ENCODE measurements around the gene RBL1. TPM values are rescaled to one million over a fixed set of nuclear protein-coding genes. Genes with fewer than 3 reads are reported as not detected.
"Not testable (repeated sequence)": the region's sequence is repeated elsewhere in the genome, so short reads cannot be mapped to it uniquely, and the experiment has no call there.

RBL1 gene
- polyA plus RNA-seq, 4 donors = 10.6 to 11.6 (median 11.5) TPM

DNA sequence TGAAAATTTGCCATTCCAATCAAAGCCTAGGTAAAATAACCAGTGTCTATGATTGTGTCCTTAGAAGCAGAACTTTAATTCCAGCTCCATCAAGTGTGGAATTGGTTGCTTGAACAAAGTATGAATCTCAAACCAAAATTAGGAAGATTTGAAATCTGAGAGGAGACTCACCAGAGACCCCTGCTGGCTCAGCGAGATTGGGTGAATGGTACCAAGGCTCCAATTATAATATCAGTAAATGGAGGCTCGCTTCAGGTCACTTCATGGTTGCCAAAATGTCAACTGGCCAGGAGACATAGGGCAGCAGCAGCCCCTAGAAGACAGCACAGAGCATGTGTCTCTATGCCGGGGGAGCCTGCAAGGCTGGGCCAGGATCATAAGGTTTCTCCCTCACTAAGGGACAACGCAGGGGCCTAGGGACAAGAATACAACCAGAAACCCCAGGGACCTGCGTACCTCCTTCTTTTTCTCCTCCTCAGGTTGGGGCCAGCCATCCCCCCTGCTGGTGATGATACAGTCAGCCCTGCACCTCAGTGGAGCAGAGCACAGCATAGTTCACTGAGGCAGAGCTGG lies 14.0 kb downstream of the RBL1 start:
- DNase-seq (ENCODE audit: low read depth in 4 of 4, low spot score in 2 of 4) = no peak

DNA sequence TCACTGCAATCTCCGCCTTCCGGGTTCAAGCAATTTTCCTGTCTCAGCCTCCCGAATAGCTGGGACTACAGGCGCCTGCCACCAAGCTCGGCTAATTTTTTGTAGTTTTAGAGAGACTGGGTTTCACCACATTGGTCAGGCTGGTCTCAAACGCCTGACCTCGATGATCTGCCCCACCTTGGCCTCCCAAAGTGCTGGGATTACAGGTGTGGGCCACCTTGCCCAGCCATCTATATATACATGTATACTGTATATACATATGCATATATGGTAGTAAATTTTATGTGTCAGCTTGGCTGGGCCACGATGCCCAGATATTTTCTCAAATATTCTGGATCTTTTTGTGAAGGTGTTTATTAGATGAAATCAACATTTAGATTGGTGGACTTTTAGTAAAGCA lies 18.8 kb downstream of the RBL1 start:
- DNase-seq (ENCODE audit: low read depth in 4 of 4, low spot score in 2 of 4) = no peak

DNA sequence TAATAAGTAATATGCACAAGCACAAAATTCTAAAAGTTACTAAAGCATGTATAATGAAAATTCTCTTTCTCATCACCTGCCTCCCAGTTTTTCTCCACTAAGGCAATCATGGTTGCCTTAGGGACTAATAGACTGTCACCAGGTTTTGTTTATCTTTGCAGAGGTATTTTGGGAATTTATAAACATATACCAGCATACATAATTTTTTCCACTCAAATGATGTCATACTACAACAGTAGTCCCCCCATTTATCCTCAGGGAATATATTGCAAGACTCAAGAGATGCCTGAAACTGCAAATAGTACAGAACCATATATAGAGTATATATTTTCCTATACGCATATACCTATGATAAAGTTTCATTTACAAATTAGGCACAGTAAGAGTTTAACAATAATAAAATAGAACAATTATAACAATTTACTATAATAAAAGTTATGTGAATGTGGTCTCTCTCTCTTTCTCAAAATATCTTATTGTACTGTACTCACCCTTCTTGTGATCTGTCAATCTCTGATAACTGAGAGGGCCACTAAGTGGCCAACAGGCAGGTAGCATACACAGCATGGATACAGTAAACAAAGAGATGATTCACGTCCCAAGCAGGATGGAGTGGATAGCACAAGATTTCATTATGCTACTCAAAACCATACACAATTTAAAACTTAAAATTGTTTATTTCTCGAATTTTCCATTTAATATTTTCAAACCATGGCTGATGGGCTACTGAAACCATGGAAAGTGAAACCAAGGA lies 19.7 kb downstream of the RBL1 start:
- no peak for DNase-seq (ENCODE audit: low read depth in 4 of 4, low spot score in 2 of 4)

DNA sequence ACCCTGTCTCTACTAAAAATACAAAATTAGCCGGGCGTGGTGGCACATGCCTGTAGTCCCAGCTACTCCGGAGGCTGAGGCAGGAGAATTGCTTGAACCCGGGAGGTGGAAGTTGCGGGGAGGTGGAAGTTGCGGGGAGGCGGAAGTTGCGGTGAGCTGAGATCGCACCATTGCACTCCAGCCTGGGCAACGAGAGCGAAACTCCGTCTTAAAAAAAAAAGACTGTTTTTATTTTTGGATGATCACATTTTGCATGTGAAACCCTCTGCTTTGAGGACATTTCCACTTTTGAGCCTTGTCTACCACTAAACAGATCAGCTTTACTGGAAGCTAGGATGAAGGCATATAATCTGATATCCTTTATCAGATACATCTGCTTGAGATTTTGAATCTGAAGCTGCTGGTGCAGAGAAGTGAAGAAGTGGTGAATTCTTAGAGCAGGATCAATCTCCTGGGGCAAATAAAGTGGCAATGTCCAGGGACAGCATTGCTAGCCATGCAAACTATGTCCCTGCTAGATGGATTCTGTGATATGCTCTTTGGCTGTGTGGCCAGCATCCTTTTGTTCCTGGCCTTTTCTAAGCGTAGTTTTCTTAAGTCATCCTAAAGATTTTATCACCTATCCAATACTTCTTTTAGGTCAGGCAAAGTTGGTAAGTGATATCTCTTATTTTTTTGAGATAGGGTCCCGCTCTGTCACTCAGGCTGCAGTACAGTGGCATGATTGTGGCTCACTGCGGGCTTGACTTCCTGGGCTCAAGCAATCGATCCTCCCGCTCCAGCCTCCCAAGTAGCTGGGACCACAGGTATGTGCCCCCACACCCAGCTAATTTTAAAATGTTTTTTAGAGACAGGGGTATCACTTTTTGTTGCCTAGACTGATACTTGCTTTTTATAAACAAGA lies 23.3 kb downstream of the RBL1 start:
- no peak for DNase-seq (ENCODE audit: low read depth in 4 of 4, low spot score in 2 of 4)

DNA sequence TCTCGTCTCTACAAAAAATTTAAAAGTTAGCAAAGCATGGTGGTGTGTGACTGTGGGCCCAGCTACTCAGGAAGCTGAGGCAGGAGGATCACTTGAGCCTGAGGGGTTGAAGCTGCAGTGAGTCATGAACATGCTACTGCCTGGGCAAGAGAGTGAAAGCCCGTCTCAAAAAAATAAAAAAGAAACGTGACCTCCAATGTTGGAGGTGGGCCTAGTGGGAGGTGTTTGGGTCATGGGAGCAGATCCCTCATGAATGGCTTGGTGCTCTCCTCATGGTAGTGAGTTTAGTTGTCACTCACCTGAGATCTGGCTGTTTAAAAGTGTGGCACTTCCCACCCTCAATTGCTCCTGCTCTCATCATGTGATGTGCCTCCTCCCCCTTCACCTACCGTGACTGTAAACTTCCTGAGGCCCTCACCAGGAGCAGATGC lies 24.3 kb downstream of the RBL1 start:
- DNase-seq (ENCODE audit: low read depth in 4 of 4, low spot score in 2 of 4) = no peak

DNA sequence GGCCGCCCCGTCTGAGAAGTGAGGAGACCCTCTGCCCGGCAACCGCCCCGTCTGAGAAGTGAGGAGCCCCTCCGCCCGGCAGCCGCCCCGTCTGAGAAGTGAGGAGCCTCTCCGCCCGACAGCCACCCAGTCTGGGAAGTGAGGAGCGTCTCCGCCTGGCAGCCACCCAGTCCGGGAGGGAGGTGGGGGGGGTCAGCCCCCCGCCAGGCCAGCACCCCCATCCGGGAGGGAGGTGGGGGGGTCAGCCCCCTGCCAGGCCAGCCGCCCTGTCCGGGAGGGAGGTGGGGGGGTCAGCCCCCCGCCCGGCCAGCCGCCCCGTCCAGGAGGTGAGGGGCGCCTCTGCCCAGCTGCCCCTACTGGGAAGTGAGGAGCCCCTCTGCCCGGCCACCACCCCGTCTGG lies 26.2 kb downstream of the RBL1 start:
- not testable (repeated sequence) for DNase-seq (ENCODE audit: low read depth in 4 of 4, low spot score in 2 of 4)

DNA sequence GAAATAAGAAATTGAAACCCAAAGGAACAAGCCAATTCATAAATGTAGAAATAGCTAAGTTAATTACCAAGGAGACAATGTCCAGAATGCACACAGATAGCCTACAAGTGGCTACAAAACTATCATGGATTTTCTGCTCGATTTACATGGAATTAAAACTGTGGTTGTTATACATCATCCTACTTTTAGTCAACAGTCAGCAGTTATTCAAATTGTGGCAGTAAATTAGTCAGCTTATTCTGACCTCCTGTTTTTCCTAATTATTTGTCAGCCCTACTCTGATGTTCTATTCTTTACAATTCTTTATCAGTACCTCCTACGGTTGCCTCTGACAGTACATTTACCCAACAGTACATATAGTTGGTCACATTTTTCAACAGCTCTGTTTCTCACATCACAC lies 29.6 kb downstream of the RBL1 start:
- DNase-seq (ENCODE audit: low read depth in 4 of 4, low spot score in 2 of 4) = no peak

DNA sequence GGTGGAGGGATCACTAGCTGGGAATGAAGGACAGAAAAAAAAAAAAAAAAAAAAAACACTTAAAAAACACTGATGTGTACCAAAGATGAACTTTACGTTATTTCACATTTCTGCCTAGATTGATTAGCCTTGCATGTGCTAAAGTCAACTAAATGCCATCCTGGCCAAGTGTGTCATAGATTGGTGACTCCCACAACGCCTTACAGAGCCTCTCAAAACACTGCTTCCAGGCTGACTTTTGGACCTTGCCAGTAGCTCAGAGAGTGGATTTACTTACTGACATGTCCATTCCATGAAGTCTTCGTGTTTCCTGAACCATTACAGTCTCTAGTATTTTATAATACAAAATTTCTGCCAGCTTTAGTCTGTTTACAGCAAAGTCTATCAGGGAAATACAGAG lies 40.5 kb downstream of the RBL1 start:
- no peak for DNase-seq (ENCODE audit: low read depth in 4 of 4, low spot score in 2 of 4)

DNA sequence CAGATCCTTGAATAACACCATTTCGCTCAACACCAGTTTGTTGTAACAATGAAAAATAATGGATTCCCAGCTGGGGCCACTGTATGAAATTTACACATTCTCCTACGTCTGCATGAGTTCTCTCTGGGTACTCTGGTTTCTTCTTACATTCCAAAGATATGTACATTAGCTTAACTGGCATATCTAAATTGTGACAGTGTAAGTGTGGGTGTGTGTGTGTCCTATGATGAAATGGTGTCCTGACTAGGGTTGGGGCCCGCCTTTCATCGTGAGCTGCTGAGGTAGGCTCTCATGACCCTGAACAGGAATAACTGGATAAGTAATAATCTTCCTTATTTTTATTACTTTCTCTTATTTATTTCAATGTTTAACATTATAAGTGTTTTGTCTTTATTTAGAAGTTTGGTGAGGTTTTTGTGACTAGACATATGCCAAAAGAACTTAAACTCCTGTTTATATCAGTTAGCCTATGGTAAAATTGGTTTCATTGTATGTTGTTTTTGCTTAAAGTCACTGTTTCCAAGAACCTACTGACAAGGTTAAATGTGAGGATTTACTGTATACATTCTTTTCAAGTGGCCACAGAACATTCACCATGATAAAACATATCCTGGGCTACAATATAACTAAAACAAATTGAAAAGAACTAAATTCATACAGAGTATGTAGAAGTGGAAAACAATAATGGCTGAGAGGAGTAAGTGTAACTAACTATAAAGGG lies 42.4 kb downstream of the RBL1 start:
- DNase-seq (ENCODE audit: low read depth in 4 of 4, low spot score in 2 of 4) = no peak

DNA sequence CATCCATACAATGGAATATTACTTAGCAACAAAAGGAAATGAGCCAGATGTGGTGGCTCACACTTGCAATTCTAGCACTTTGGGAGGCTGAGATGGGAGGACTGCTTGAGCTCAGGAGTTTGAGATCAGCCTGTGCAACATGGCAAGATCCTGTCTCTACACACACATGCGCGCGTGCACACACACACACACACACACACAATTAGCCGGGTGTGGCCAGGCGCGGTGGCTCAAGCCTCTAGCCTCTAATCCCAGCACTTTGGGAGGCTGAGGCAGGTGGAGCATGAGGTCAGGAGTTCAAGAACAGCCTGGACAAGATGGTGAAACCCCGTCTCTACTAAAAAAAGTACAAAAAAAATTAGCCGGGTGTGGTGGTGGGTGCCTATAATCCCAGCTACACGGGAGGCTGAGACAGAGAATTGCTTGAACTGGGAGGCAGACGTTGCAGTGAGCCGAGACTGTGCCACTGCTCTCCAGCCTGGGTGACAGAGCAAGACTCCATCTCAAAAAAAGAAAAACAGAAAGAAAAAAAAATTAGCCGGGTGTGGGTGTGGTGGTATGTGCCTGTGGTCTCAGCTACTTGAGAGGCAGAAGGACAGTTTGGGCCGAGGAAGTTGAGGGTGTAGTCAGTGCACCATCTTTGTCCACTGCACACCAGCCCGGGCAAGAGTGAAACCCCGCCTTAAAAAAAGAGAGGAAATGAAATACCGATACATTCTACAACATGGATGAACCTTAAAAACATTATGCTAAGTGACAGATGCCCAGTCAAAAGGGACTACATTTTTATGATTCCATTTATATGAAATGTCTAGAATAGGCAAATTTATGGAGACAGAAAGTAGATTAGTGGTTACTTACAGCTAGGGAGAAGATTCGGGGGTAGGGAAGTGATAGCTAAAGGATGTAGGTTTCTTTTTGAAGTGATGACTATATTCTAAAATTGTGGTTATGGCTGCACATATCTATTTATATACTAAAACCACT lies 52.5 kb downstream of the RBL1 start:
- no peak for DNase-seq (ENCODE audit: low read depth in 4 of 4, low spot score in 2 of 4)

DNA sequence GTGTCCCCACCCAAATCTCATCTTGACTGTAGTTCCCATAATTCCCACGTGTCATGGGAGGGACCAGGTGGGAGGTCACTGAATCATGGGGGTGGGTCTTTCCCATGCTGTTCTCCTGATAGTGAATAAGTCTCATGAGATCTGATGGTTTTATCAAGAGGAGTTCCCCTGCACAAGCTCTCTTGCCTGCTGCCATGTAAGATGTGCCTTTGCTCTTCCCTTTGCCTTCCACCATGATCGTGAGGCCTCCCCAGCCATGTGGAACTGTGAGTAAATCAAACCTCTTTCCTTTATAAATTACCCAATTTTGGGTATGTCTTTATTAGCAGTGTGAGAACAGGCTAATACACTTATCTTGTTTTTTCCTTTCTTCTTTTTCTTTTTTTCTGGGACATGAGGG lies 56.4 kb downstream of the RBL1 start:
- DNase-seq (ENCODE audit: low read depth in 4 of 4, low spot score in 2 of 4) = not testable (repeated sequence)

DNA sequence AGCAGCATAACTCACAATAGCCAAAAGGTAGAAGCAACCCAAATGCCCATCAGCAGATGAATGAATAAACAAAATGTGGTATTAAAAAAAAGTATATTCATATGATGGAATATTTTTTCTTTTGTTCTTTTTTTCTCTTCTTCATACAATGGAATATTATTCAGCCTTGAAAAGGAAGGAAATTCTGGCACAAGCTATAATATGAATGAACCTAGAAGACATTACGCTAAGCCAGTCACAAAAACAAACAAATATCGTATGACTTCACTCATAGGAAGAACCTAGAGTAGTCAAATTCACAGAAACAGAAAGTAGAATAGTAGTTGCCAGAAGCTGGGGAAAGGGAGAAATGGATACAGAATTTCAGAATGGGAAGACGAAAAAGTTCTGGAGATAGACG lies 63.7 kb downstream of the RBL1 start:
- no peak for DNase-seq (ENCODE audit: low read depth in 4 of 4, low spot score in 2 of 4)

DNA sequence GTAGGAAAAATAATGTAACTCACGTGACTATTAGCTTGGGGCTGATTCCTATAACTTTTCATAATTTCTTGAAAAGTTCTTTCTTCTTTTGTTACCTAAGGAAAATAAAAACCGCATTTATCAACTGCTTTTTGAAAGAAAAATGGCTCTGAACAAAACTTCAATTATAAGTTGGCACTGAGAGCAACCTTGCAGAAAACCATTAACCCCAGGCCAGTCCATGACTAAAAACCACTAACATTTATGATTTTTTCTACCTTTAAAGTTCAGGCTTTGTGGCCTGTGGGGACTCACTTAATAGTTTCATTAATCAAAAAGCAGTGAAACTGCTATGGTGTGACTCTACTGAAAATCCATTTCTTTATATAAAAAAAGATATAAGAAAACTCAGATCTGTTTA lies 75.2 kb downstream of the RBL1 start:
- DNase-seq (ENCODE audit: low read depth in 4 of 4, low spot score in 2 of 4) = no peak

DNA sequence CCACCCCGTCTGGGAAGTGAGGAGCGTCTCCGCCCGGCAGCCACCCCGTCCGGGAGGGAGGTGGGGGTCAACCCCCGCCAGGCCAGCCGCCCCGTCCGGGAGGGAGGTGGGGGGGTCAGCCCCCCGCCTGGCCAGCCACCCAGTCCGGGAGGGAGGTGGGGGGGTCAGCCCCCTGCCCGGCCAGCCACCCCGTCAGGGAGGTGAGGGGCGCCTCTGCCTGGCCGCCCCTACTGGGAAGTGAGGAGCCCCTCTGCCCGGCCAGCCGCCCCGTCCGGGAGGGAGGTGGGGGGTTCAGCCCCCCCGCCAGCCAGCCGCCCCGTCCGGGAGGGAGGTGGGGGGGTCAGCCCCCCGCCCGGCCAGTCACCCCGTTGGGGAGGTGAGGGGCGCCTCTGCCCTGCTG lies 83.2 kb downstream of the RBL1 start:
- not testable (repeated sequence) for DNase-seq (ENCODE audit: low read depth in 4 of 4, low spot score in 2 of 4)

DNA sequence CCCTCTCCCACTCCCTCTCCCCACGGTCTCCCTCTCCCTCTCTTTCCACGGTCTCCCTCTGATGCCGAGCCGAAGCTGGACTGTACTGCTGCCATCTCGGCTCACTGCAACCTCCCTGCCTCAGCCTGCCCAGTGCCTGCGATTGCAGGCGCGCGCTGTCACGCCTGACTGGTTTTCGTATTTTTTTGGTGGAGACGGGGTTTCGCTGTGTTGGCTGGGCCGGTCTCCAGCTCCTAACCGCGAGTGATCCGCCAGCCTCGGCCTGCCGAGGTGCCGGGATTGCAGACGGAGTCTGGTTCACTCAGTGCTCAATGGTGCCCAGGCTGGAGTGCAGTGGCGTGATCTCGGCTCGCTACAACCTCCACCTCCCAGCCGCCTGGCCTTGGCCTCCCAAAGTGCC lies 83.9 kb downstream of the RBL1 start:
- not testable (repeated sequence) for DNase-seq (ENCODE audit: low read depth in 4 of 4, low spot score in 2 of 4)

DNA sequence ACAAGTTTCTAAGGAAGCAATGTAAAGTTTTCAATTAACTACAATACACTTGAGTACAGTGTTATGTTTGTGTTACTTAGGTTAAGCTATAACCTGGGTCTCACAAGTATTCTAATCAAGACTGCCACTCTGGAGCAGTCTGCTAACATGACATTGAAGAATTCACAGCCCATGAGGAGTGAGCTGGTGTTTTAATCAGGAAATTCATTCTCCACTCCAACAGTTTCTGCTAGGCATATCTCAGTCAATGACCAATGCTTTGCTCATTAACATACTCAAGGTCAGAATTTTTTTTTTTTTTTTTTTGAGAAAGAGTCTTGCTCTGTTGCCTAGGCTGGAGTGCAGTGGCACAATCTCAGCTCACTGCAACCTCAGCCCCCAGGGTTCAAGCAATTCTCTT lies 84.7 kb downstream of the RBL1 start:
- no peak for DNase-seq (ENCODE audit: low read depth in 4 of 4, low spot score in 2 of 4)

DNA sequence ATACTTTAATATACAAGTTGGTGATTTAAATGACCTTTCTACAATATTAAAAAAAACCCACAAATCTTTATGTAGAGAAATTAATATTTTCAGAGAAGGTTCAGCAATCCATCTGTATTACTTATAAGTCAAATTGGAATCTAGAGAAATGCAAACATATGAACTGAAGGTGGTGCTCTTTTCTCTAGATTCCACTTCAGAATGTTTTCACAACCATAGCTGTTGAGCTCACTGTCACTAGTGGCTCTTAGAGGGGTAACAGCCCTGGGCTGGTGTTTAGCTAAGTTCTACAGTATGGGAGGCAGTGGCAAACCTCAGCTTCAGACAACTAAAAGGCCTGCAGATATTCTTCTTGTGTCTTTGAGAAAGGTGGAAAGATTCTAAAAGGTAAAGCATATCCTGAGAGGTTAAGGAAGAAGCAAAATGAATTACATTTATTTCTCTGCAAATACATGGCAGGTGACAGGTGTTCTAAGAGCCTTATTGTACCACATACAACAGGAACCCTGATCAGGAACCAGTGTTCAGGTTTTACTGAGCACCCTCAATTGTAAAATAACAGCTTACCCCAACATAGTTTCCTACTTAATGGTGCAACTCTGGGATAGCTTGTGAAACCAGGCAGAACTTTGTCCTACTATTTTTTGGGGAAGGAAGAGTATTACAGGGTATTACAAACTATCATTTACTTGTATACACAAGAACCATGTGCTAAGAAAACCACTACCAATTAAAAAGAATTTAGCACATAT lies 87.7 kb downstream of the RBL1 start:
- DNase-seq (ENCODE audit: low read depth in 4 of 4, low spot score in 2 of 4) = no peak

DNA sequence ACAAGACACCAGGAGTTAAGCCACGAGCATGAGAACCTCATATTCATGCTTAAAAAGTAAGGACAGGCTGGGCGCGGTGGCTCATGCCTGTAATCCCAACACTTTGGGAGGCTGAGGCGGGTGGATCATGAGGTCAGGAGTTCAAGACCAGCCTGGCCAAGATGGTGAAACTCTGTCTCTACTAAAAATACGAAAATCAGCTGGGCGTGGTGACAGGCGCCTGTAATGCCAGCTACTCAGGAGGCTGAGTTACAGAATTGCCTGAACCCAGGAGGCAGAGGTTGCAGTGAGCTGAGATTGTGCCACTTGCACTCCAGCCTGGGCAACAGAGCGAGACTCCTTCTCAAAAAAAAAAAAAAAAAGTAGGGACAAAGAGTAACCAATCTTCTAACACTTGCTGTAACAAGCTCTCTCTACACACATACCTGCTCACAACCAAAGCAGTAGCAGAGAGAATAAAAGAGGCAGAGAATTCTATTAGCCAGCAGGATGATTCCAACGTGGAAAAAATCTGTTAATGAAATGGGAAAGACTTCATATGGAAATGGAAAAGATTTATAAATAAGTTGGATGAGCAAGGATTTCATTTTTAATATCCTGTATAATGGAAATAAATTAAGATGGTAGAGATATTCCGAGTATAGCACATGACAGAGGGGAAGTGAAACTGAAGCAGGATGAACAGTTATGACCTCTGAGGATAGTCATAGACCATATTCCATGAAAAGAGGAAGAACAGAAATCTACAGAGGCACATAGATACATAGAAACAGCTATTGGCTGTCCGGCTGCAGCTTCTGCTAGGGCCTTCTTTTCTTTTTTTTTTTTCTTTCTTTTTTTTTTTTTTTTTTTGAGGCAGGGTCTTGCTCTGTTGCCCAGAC lies 90.5 kb downstream of the RBL1 start:
- DNase-seq (ENCODE audit: low read depth in 4 of 4, low spot score in 2 of 4) = not testable (repeated sequence)

Data from left renal cortex interstitium (tissue), 4 donors.